Stimulated activated CD4-positive, alpha-beta T cell treated with anti-CD3 and anti-CD28 coated beads, Interleukin-2, amount 100 ng/mL, for 4 hours (primary cell): Measurements from ENCODE around the gene EXD3.
"Not testable (repeated sequence)": the region's sequence is repeated elsewhere in the genome, so short reads cannot be mapped to it uniquely, and the experiment has no call there.

ENCODE experiments used
- DNase-seq: peaks from one replicate; pipeline ENCODE4 v3.0.0-alpha.2; 2020; ENCODE audit warnings: low read depth

Gene EXD3

GRCh38 chr9:137272241-137273094, 150.5 kb downstream of the EXD3 start:
- DNase-seq, result no peak

- DNase-seq, result no peak
Observed at GRCh38 chr9:137271696-137272076, 151.3 kb downstream of the EXD3 start.

- no peak for DNase-seq
Observed at GRCh38 chr9:137270929-137271695, 151.8 kb downstream of the EXD3 start.

GRCh38 chr9:137269231-137269772, 153.7 kb downstream of the EXD3 start:
- DNase-seq, result no peak

GRCh38 chr9:137268538-137269201, 154.3 kb downstream of the EXD3 start:
- no peak for DNase-seq

GRCh38 chr9:137267933-137268355, 155.0 kb downstream of the EXD3 start:
- DNase-seq, result no peak

GRCh38 chr9:137266585-137267453, 156.1 kb downstream of the EXD3 start:
- no peak for DNase-seq

GRCh38 chr9:137266162-137266527, 156.8 kb downstream of the EXD3 start:
- no peak for DNase-seq

GRCh38 chr9:137265496-137266161, 157.3 kb downstream of the EXD3 start:
- no peak for DNase-seq

GRCh38 chr9:137264067-137264466, 158.9 kb downstream of the EXD3 start:
- no peak for DNase-seq

- no peak for DNase-seq
Observed at GRCh38 chr9:137263506-137263905, 159.5 kb downstream of the EXD3 start.

GRCh38 chr9:137262909-137263285, 160.1 kb downstream of the EXD3 start:
- no peak for DNase-seq

GRCh38 chr9:137262173-137262908, 160.6 kb downstream of the EXD3 start:
- DNase-seq, result not testable (repeated sequence)
